ENCODE measurements around the gene MAPK10. TPM values are rescaled to one million over a fixed set of nuclear protein-coding genes. Genes with fewer than 3 reads are reported as not detected.
A peak's percentile ranks its signal among the peaks of the same experiment; 100 is the strongest.

Gene MAPK10
- total RNA-seq, 1 experiment from 2014 or later = 3.6 TPM

DNA sequence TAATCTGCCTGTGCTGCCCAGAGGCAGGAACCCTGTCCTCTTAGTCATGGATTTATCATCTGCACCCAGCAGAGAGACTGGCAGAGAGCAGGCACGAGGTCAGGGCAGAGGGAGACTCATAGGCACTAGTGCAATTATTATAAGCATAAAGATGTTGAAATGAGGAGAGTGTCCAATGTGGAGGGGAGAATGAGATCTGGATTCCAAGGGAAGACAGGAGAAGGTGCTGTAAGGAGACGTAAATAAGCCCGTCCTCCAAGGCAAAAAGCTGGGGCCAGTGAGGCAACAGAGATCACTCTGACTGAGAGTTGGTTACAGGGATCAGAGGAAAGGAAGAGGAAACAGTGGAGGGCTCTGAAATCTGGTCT is 406.2 kb downstream of the MAPK10 start:
- Mint-ChIP-seq H3K36me3 (ENCODE audit: insufficient read depth, unreplicated experiment) (no peaks in the 10 kb centered on the region), H3K4me3 (ENCODE audit: low read depth, unreplicated experiment) (peak overlapping the region; percentile 10), H3K9me3 (ENCODE audit: low read depth, unreplicated experiment) (no peaks in the 10 kb centered on the region), H3K27me3 (ENCODE audit: unreplicated experiment) (no peaks in the 10 kb centered on the region), H3K27ac (ENCODE audit: unreplicated experiment) (peak overlapping the region; percentile 74), H3K4me1 (ENCODE audit: low read depth, unreplicated experiment) (peaks cover 21% of the 10 kb centered on the region)
- peak; percentile 24 for DNase-seq
- intact Hi-C loops (cut with micrococcal nuclease; ENCODE audit: unreplicated experiment) = no loop called here
- CTCF ChIA-PET = interaction anchor here (1.1 kb wide), 1 partner anchor 157 kb away, joined by 5 read pairs; no protein-coding TSS in a partner anchor
- TF ChIP-seq, protein P1, sequence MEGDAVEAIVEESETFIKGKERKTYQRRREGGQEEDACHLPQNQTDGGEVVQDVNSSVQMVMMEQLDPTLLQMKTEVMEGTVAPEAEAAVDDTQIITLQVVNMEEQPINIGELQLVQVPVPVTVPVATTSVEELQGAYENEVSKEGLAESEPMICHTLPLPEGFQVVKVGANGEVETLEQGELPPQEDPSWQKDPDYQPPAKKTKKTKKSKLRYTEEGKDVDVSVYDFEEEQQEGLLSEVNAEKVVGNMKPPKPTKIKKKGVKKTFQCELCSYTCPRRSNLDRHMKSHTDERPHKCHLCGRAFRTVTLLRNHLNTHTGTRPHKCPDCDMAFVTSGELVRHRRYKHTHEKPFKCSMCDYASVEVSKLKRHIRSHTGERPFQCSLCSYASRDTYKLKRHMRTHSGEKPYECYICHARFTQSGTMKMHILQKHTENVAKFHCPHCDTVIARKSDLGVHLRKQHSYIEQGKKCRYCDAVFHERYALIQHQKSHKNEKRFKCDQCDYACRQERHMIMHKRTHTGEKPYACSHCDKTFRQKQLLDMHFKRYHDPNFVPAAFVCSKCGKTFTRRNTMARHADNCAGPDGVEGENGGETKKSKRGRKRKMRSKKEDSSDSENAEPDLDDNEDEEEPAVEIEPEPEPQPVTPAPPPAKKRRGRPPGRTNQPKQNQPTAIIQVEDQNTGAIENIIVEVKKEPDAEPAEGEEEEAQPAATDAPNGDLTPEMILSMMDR (IDR thresholded peaks at IDR 0.05; ENCODE audit: unreplicated experiment) = no peak
- no TSS peak for BruUV-seq (replicated peaks)

DNA sequence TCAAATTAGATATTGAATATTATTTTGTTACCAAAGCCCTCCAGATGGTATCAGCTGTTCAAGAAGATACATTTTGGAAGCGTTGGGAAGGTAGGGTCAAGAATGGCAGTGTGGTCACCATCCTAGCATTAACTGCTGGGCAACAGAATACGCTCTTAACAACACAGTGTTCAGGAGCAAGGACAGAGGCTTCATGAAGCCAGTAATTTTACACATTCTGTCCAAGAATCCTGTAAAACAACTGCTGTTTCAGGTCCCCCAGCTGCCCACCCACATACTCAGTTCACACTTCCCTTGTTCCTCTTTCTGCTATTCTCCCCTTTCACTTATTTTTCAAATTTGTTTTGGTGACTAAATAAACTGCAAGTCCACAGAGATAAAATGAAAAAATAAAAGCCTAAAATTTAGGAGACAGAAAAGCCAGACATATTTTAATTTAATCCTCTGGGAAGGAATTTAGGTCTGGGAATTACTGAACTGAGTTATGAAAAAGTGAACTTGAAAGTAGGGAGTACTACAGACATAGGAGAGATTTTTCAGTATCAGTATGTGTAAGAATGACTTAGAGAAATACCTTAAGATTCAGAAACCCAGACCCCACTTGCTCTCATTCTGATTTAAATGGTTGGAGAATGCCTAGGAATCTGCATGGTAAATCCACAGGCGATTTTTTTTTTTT is 406.7 kb downstream of the MAPK10 start:
- Mint-ChIP-seq H3K36me3 (ENCODE audit: insufficient read depth, unreplicated experiment) (no peaks in the 10 kb centered on the region), H3K4me3 (ENCODE audit: low read depth, unreplicated experiment) (peak overlapping the region; percentile 10), H3K27me3 (ENCODE audit: unreplicated experiment) (no peaks in the 10 kb centered on the region), H3K27ac (ENCODE audit: unreplicated experiment) (peak overlapping the region; percentile 74), H3K9me3 (ENCODE audit: low read depth, unreplicated experiment) (no peaks in the 10 kb centered on the region), H3K4me1 (ENCODE audit: low read depth, unreplicated experiment) (peaks cover 21% of the 10 kb centered on the region)
- no peak for DNase-seq
- CTCF ChIA-PET = interaction anchor here (1.1 kb wide), 1 partner anchor 157 kb away, joined by 5 read pairs; no protein-coding TSS in a partner anchor
- BruUV-seq (replicated peaks) = no TSS peak
- TF ChIP-seq, protein P1 (IDR thresholded peaks at IDR 0.05; ENCODE audit: unreplicated experiment) = no peak
- intact Hi-C loops (cut with micrococcal nuclease; ENCODE audit: unreplicated experiment) = no loop called here

DNA sequence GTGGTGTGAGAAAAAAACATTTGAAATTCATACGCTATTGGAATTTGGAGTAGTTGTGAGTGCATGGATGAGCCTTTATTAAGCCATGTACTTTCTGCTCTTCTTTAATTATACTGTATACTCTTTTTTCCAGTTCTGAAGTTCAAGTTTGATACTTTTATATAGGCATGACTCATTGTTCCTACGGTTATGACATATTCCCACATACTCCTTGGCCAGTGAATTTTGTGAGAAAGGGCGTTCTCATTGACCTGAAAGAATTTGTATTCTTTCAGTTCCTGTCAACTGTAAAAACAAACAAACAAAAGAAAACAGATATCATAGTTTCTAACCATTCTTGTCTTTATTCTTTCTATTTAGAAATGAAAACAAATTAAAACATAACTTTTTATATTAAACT is 407.3 kb downstream of the MAPK10 start:
- H3K9me3 Mint-ChIP-seq (ENCODE audit: low read depth, unreplicated experiment) = no peaks in the 10 kb centered on the region
- H3K27me3 Mint-ChIP-seq (ENCODE audit: unreplicated experiment) = no peaks in the 10 kb centered on the region
- CTCF ChIA-PET = no interaction called here
- BruUV-seq (replicated peaks) = no TSS peak
- no peak for DNase-seq
- TF ChIP-seq, protein P1 (IDR thresholded peaks at IDR 0.05; ENCODE audit: unreplicated experiment) = no peak
- intact Hi-C loops (cut with micrococcal nuclease; ENCODE audit: unreplicated experiment) = no loop called here
- no peak overlapping the region for H3K4me3 Mint-ChIP-seq (ENCODE audit: low read depth, unreplicated experiment)
- H3K36me3 Mint-ChIP-seq (ENCODE audit: insufficient read depth, unreplicated experiment) = no peaks in the 10 kb centered on the region
- peak overlapping the region; percentile 39 for H3K27ac Mint-ChIP-seq (ENCODE audit: unreplicated experiment)
- peaks cover 21% of the 10 kb centered on the region for H3K4me1 Mint-ChIP-seq (ENCODE audit: low read depth, unreplicated experiment)

DNA sequence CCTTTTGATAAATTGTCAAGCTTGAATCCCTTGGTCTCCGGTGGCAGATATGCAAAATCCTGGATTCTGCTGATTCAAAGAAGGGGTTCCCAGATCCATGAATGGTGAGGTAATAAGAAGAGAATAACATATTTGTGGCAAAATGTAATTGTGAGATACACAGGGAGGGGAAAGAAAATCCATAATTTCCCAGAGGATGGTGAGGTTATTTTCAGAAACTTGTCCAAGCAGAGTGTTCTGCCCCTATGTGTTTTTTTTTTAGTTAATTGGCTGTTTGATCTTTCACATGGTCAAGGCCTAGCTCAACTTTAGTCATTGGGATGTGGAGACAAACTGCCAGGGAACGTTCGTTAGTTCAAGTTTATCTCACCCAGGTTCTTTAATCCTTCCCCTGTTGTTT is 408.8 kb downstream of the MAPK10 start:
- Mint-ChIP-seq H3K27me3 (ENCODE audit: unreplicated experiment) (no peaks in the 10 kb centered on the region), H3K4me3 (ENCODE audit: low read depth, unreplicated experiment) (no peak overlapping the region), H3K27ac (ENCODE audit: unreplicated experiment) (no peak overlapping the region), H3K4me1 (ENCODE audit: low read depth, unreplicated experiment) (peaks cover 21% of the 10 kb centered on the region), H3K9me3 (ENCODE audit: low read depth, unreplicated experiment) (no peaks in the 10 kb centered on the region), H3K36me3 (ENCODE audit: insufficient read depth, unreplicated experiment) (no peaks in the 10 kb centered on the region)
- TF ChIP-seq, protein P1 (IDR thresholded peaks at IDR 0.05; ENCODE audit: unreplicated experiment) = no peak
- no TSS peak for BruUV-seq (replicated peaks)
- CTCF ChIA-PET = no interaction called here
- DNase-seq = no peak
- intact Hi-C loops (cut with micrococcal nuclease; ENCODE audit: unreplicated experiment) = no loop called here

Measured in Calu3 (cell line).